HG03159 (cell line): ENCODE results near the gene PLA1A.

Source experiments
- ATAC-seq: cut with Tn5 transposase; IDR thresholded peaks from one replicate; pipeline ENCODE4 v1.9.1; 2021; ENCODE audit warnings: mild to moderate bottlenecking, moderate library complexity; ENCODE audit not compliant: unreplicated experiment

The PLA1A gene

GRCh38 chr3:119636249-119636648 is 38.6 kb downstream of the PLA1A start:
- no peak for ATAC-seq

- no peak for ATAC-seq
Observed at GRCh38 chr3:119636891-119637611, 39.4 kb downstream of the PLA1A start.

GRCh38 chr3:119637679-119638477 is 40.2 kb downstream of the PLA1A start:
- ATAC-seq, result peak; percentile 39

GRCh38 chr3:119639494-119640350 is 42.0 kb downstream of the PLA1A start:
- no peak for ATAC-seq

GRCh38 chr3:119641416-119641815 is 43.7 kb downstream of the PLA1A start:
- no peak for ATAC-seq

- no peak for ATAC-seq
Observed at GRCh38 chr3:119642746-119643473, 45.2 kb downstream of the PLA1A start.

GRCh38 chr3:119643528-119643927 is 45.8 kb downstream of the PLA1A start:
- no peak for ATAC-seq

- ATAC-seq, result no peak
Observed at GRCh38 chr3:119644481-119644880, 46.8 kb downstream of the PLA1A start.

GRCh38 chr3:119645813-119646212 is 48.1 kb downstream of the PLA1A start:
- no peak for ATAC-seq

- ATAC-seq, result no peak
Observed at GRCh38 chr3:119647171-119647570, 49.5 kb downstream of the PLA1A start.

GRCh38 chr3:119647843-119648575 is 50.3 kb downstream of the PLA1A start:
- no peak for ATAC-seq

GRCh38 chr3:119649761-119650160 is 52.1 kb downstream of the PLA1A start:
- no peak for ATAC-seq

GRCh38 chr3:119652306-119653033 is 54.8 kb downstream of the PLA1A start:
- no peak for ATAC-seq

GRCh38 chr3:119653876-119654275 is 56.2 kb downstream of the PLA1A start:
- ATAC-seq, result no peak

- no peak for ATAC-seq
Observed at GRCh38 chr3:119657887-119658702, 60.4 kb downstream of the PLA1A start.

- ATAC-seq, result no peak
Observed at GRCh38 chr3:119658994-119659393, 61.3 kb downstream of the PLA1A start.

- ATAC-seq, result no peak
Observed at GRCh38 chr3:119659606-119660291, 62.1 kb downstream of the PLA1A start.
